Occipital lobe (tissue), 2 donors: ENCODE measurements around the gene SIK3. TPM values are rescaled to one million over a fixed set of nuclear protein-coding genes. Genes with fewer than 3 reads are reported as not detected.
"Not testable (repeated sequence)": the region's sequence is repeated elsewhere in the genome, so short reads cannot be mapped to it uniquely, and the experiment has no call there.

Experiments used
- DNase-seq: peaks from one replicate; lab custom pipeline; 2025; lab: John Stamatoyannopoulos, UW
- total RNA-seq: library from RNA; depleted of rRNA; stranded (reverse); fragments of >200 nt; gene quantifications from one replicate; pipeline ENCODE4 v1.2.3, GENCODE V29; 2014

SIK3 gene
- 29.9 TPM for total RNA-seq

- DNase-seq: peak; percentile 85
Observed at GRCh38 chr11:117098269-117099232, at the start of gene SIK3. TSS of gene SIK3 (minus strand) at chr11:117098428. CDS start at chr11:117098415, 13 bp downstream.

- no peak for DNase-seq
Observed at GRCh38 chr11:117146521-117146920, 48.3 kb upstream of the SIK3 start.

GRCh38 chr11:117145393-117145761, 47.1 kb upstream of the SIK3 start:
- no peak for DNase-seq

- DNase-seq: peak; percentile 71
Observed at GRCh38 chr11:117144477-117145392, 46.5 kb upstream of the SIK3 start.

- peak; percentile 90 for DNase-seq
Observed at GRCh38 chr11:117143871-117144476, 45.7 kb upstream of the SIK3 start, which contains the start of gene PAFAH1B2. TSS of gene PAFAH1B2 (plus strand) at chr11:117144287. CDS start at chr11:117152448, 8,161 bp downstream.

- peak; percentile 19 for DNase-seq
Observed at GRCh38 chr11:117143390-117143789, 45.2 kb upstream of the SIK3 start.

- not testable (repeated sequence) for DNase-seq
Observed at GRCh38 chr11:117137223-117138086, 39.2 kb upstream of the SIK3 start.

- DNase-seq: not testable (repeated sequence)
Observed at GRCh38 chr11:117134979-117135378, 36.8 kb upstream of the SIK3 start.

GRCh38 chr11:117134431-117134830, 36.2 kb upstream of the SIK3 start:
- DNase-seq: no peak

- DNase-seq: no peak
Observed at GRCh38 chr11:117130879-117131278, 32.7 kb upstream of the SIK3 start.

- not testable (repeated sequence) for DNase-seq
Observed at GRCh38 chr11:117130396-117130795, 32.2 kb upstream of the SIK3 start.

- DNase-seq: no peak
Observed at GRCh38 chr11:117128289-117128688, 30.1 kb upstream of the SIK3 start.

- DNase-seq: no peak
Observed at GRCh38 chr11:117127171-117127901, 29.1 kb upstream of the SIK3 start.

- DNase-seq: peak; percentile 47
Observed at GRCh38 chr11:117126223-117126965, 28.2 kb upstream of the SIK3 start.

GRCh38 chr11:117122556-117122955, 24.3 kb upstream of the SIK3 start:
- no peak for DNase-seq

GRCh38 chr11:117121176-117121575, 22.9 kb upstream of the SIK3 start:
- no peak for DNase-seq

GRCh38 chr11:117117681-117118080, 19.5 kb upstream of the SIK3 start:
- no peak for DNase-seq

- not testable (repeated sequence) for DNase-seq
Observed at GRCh38 chr11:117112939-117113338, 14.7 kb upstream of the SIK3 start.

GRCh38 chr11:117112497-117112896, 14.3 kb upstream of the SIK3 start:
- DNase-seq: not testable (repeated sequence)
